Gastrocnemius medialis (tissue), 4 donors: ENCODE results near the gene KLK11. TPM values are rescaled to one million over a fixed set of nuclear protein-coding genes. Genes with fewer than 3 reads are reported as not detected.

Experiments
- ATAC-seq, 2 donors: fragments of 150-250 bp; one replicate each; pipeline ENCODE4 v1.9.1; 2016
- DNase-seq, 2 donors: peaks; one replicate each; pipeline ENCODE4 v3.0.0-alpha.2; 2019
- H3K27ac ChIP-seq, 4 donors: fragments of 200-600 bp; sonication (generic); 1 replicate in 1 of 4; 2 replicates in 3 of 4; pipeline ENCODE4 v1.5.1; 2016 to 2018; ENCODE audit warnings: mild to moderate bottlenecking in 2 of 4, moderate library complexity in 1 of 4
- H3K27me3 ChIP-seq, 3 donors: fragments of 200-600 bp; sonication (generic) in 2 of 3; 1 replicate in 1 of 3; 2 replicates in 2 of 3; pipeline versions ENCODE4 v1.5.1 to v1.6.0; 2016 to 2019; ENCODE audit warnings: mild to moderate bottlenecking in 1 of 3, moderate library complexity in 1 of 3
- H3K36me3 ChIP-seq, 2 donors: fragments of 200-600 bp; sonication (generic) in 1 of 2; one replicate each; pipeline ENCODE4 v1.5.1; 2017 to 2018
- H3K4me1 ChIP-seq, 2 donors: fragments of 200-600 bp; sonication (generic) in 1 of 2; one replicate each; pipeline ENCODE4 v1.5.1; 2016 to 2017; ENCODE audit warnings: mild to moderate bottlenecking in 2 of 2
- H3K4me3 ChIP-seq, 4 donors: fragments of 200-600 bp; sonication (generic) in 3 of 4; 1 replicate in 1 of 4; 2 replicates in 3 of 4; pipeline ENCODE4 v1.5.1; 2016 to 2019; ENCODE audit warnings: mild to moderate bottlenecking in 2 of 4
- H3K9me3 ChIP-seq, 3 donors: fragments of 200-600 bp; sonication (generic) in 2 of 3; 1 replicate in 1 of 3; 2 replicates in 2 of 3; pipeline ENCODE4 v1.5.1; 2016 to 2019
- CTCF ChIP-seq, 5 experiments: fragments of 450-650 bp in 3 of 5; fragments of 200-600 bp in 2 of 5; sonication (generic) in 2 of 5; IDR thresholded peaks in 4 of 5; conservative IDR thresholded peaks in 1 of 5; 1 replicate in 4 of 5; 2 replicates in 1 of 5; pipeline ENCODE4 v1.5.1; 2016 to 2019; ENCODE audit warnings: antibody characterized with exemption in 5 of 5, mild to moderate bottlenecking in 3 of 5, moderate library complexity in 3 of 5
- POLR2A ChIP-seq, 2 donors: fragments of 450-650 bp; IDR thresholded peaks; one replicate each; pipeline ENCODE4 v1.6.1; 2017; ENCODE audit warnings: antibody characterized with exemption in 2 of 2, mild to moderate bottlenecking in 2 of 2, moderate library complexity in 2 of 2
- in situ Hi-C, 4 donors: fragments of 200-750 bp; cut with MboI; loops; one replicate each; pipeline versions ENCODE4 v1.15.0 to v1.8.0; 2017; ENCODE audit warnings: low sequenced_read_pairs in 4 of 4
- intact Hi-C: fragments of 100-400 bp; cut with DNase I; formaldehyde crosslinking; loops from one replicate; pipeline ENCODE4 v1.15.1; 2023; ENCODE audit warnings: low total_unique reads
- total RNA-seq, 4 donors: library from RNA; depleted of rRNA; stranded (reverse); fragments of >200 nt; gene quantifications; one replicate each; pipeline versions ENCODE4 v1.1.0 to v1.2.3, GENCODE V29; 2016

The KLK11 gene
- total RNA-seq, 4 donors from 2014 or later: not detected

GRCh38 chr19:50982186-50982585, 44.2 kb downstream of the KLK11 start:
- no peak overlapping the region for H3K27ac ChIP-seq
- intact Hi-C loops (no loop called here), in situ Hi-C loops (no loop called here)
- H3K36me3 ChIP-seq: no peaks in the 10 kb centered on the region
- TF ChIP-seq POLR2A (IDR thresholded peaks at IDR 0.05) (no peak), CTCF (IDR thresholded peaks at IDR 0.05 in 4 of 5, conservative IDR thresholded peaks at IDR 0.05 in 1 of 5) (no peak)
- no peak overlapping the region for H3K4me3 ChIP-seq
- H3K4me1 ChIP-seq: no peaks in the 10 kb centered on the region
- no peaks in the 10 kb centered on the region for H3K9me3 ChIP-seq
- no peak for ATAC-seq
- no peak for DNase-seq
- peaks cover 0 to 3% (median 0%) of the 10 kb centered on the region in 3 donors for H3K27me3 ChIP-seq

- in situ Hi-C loops: no loop called here
- H3K9me3 ChIP-seq: no peaks in the 10 kb centered on the region
- no peaks in the 10 kb centered on the region for H3K36me3 ChIP-seq
- H3K27me3 ChIP-seq: peaks cover 0 to 3% (median 0%) of the 10 kb centered on the region in 3 donors
- TF ChIP-seq CTCF (IDR thresholded peaks at IDR 0.05 in 4 of 5, conservative IDR thresholded peaks at IDR 0.05 in 1 of 5): no peak
- TF ChIP-seq POLR2A (IDR thresholded peaks at IDR 0.05): no peak
- DNase-seq: no peak
- no peak overlapping the region for H3K27ac ChIP-seq
- H3K4me1 ChIP-seq: no peaks in the 10 kb centered on the region
- no peak for ATAC-seq
- no peak overlapping the region for H3K4me3 ChIP-seq
- intact Hi-C loops: no loop called here
Observed at GRCh38 chr19:50981587-50982146, 44.7 kb downstream of the KLK11 start.

GRCh38 chr19:50980208-50980607, 46.2 kb downstream of the KLK11 start:
- Histone ChIP-seq H3K36me3 (no peaks in the 10 kb centered on the region), H3K27me3 (peaks cover 0 to 3% (median 0%) of the 10 kb centered on the region in 3 donors), H3K9me3 (no peaks in the 10 kb centered on the region), H3K4me3 (no peak overlapping the region), H3K4me1 (no peaks in the 10 kb centered on the region), H3K27ac (no peak overlapping the region)
- no peak for TF ChIP-seq POLR2A (IDR thresholded peaks at IDR 0.05)
- TF ChIP-seq CTCF (IDR thresholded peaks at IDR 0.05 in 4 of 5, conservative IDR thresholded peaks at IDR 0.05 in 1 of 5): no peak
- intact Hi-C loops (no loop called here), in situ Hi-C loops (no loop called here)
- ATAC-seq (no peak), DNase-seq (no peak)

GRCh38 chr19:50979758-50980157, 46.7 kb downstream of the KLK11 start:
- peaks cover 0 to 3% (median 0%) of the 10 kb centered on the region in 3 donors for H3K27me3 ChIP-seq

More at GRCh38 chr19:50979758-50980157, 46.7 kb downstream of the KLK11 start:
- in situ Hi-C loops: no loop called here
- Histone ChIP-seq H3K27ac (no peak overlapping the region), H3K4me1 (no peaks in the 10 kb centered on the region), H3K36me3 (no peaks in the 10 kb centered on the region), H3K4me3 (no peak overlapping the region), H3K9me3 (no peaks in the 10 kb centered on the region)
- intact Hi-C loops: no loop called here
- ATAC-seq (no peak), DNase-seq (no peak)
- TF ChIP-seq CTCF (IDR thresholded peaks at IDR 0.05 in 4 of 5, conservative IDR thresholded peaks at IDR 0.05 in 1 of 5) (no peak), POLR2A (IDR thresholded peaks at IDR 0.05) (no peak)
